NT2/D1 (cell line): ENCODE data around the gene SYNRG.

Experiments
- DNase-seq: peaks from one replicate; pipeline ENCODE4 v3.0.0-alpha.2; 2011; ENCODE audit warnings: low read depth, low spot score
- H3K27me3 ChIP-seq: 2 replicates; pipeline ENCODE4 v1.6.0; 2011; ENCODE audit warnings: mild to moderate bottlenecking; ENCODE audit not compliant: insufficient read length, insufficient read depth
- H3K36me3 ChIP-seq: 2 replicates; pipeline ENCODE4 v1.6.1; 2011; ENCODE audit warnings: mild to moderate bottlenecking, low read length, mixed read lengths; ENCODE audit not compliant: insufficient read depth, insufficient read length
- H3K4me1 ChIP-seq: 2 replicates; pipeline ENCODE4 v1.5.1; 2011; ENCODE audit not compliant: insufficient read depth, insufficient read length
- H3K4me3 ChIP-seq: 2 replicates; pipeline ENCODE4 v1.5.1; 2011; ENCODE audit warnings: low read depth; ENCODE audit not compliant: insufficient read length
- H3K9ac ChIP-seq: 2 replicates; pipeline ENCODE4 v1.6.0; 2011; ENCODE audit warnings: low read depth; ENCODE audit not compliant: insufficient read length
- H3K9me3 ChIP-seq: 2 replicates; pipeline ENCODE4 v1.5.1; 2011; ENCODE audit warnings: mild to moderate bottlenecking, low read length; ENCODE audit not compliant: insufficient read depth
- SUZ12 ChIP-seq: IDR thresholded peaks from 2 replicates; pipeline ENCODE4 v1.6.1; 2011; ENCODE audit not compliant: insufficient read length, insufficient read depth; ENCODE audit errors: extremely low read depth
- YY1 ChIP-seq: IDR thresholded peaks from 2 replicates; pipeline ENCODE4 v1.6.1; 2011; ENCODE audit not compliant: insufficient read length, insufficient read depth
- ZNF274 ChIP-seq: IDR thresholded peaks from 2 replicates; pipeline ENCODE4 v1.6.1; 2011; ENCODE audit warnings: mild to moderate bottlenecking, low read depth, low read length

SYNRG gene

DNA sequence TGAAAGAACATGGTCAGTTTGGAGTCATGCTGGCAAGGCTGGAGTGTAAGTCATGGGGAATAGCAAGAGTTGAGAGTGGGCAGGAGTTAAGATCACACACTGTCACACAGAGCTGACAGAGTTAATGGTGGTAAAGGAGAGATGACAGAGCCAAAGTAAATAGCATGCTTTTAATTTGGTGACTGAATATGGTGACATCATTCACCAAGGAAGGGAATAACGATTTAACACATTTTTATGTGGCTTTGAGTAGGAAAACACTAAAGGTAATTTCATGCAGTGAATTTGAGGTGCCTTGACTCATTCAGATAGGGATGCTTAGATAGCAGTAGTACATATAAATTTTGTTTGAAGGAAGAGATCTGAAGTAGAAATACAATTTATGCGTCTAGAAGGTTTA, 42.1 kb downstream of the SYNRG start:
- Histone ChIP-seq H3K27me3 (no peaks in the 10 kb centered on the region), H3K36me3 (peaks cover 51% of the 10 kb centered on the region)

DNA sequence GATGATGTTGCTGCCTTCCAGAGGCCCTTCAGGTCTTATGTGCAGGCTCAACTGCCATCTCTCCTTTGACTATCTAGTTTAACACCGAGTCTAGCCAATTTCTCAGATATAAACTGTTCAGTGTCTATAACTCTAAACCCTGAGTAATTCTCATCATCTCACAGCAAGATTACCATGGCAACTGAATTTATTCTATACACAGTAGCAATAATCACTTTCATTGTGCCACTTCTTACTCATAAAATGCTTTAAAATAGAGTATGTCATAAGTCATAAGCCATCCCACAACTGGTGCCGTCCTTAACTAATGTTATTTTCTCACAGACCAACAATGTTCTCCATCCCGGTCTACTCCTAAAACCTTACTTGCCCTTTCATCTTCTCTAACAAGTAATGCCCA, 45.0 kb downstream of the SYNRG start:
- TF ChIP-seq ZNF274 (no peak), YY1 (no peak), SUZ12 (no peak)
- DNase-seq, result no peak
- H3K4me1 ChIP-seq, result no peaks in the 10 kb centered on the region
- H3K9me3 ChIP-seq, result peaks cover 12% of the 10 kb centered on the region; the same call in 1 of the 2 replicates
- no peak overlapping the region for H3K4me3 ChIP-seq
- peaks cover 35% of the 10 kb centered on the region for H3K36me3 ChIP-seq
- no peaks in the 10 kb centered on the region for H3K27me3 ChIP-seq
- no peak overlapping the region for H3K9ac ChIP-seq

More for the DNA sequence above, 42.1 kb downstream of the SYNRG start:
- peaks cover 12% of the 10 kb centered on the region; the same call in 1 of the 2 replicates for H3K9me3 ChIP-seq
- no peak for DNase-seq
- no peaks in the 10 kb centered on the region for H3K4me1 ChIP-seq
- no peak overlapping the region for H3K4me3 ChIP-seq
- no peak overlapping the region for H3K9ac ChIP-seq
- no peak for TF ChIP-seq YY1

DNA sequence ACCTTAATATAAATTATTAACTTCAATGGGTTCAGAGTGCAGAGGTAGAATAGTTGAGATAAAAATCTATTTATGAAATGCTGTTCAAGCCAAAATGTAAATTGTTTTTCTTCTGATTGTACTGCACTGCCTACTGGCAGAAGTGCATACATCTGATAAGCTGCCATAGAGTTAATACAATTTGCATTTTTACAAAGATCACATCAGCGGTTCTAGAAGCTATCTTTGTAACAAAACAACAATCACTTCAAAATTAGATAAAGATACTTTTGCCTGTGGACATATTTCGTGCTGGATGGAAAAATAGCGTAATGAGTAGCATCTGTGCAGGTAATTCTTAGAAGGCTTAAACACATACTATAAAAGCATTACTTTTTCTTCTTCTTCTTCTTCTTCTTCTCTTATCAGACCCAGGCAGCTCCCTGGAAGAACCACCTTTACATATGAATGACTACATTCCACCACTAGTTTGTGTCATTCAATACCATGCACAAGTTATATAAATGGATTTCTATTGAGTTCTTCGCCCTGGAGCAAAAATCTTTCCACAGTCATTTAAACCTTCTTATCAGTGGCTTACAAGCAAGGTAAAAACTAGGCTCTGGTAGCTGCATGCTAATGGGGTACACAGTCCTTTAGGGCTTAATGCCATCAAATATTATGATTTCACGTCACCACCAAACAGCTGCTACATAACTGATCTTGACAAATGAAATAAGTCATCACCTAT, 47.0 kb downstream of the SYNRG start:
- peaks cover 12% of the 10 kb centered on the region; the same call in 1 of the 2 replicates for H3K9me3 ChIP-seq
- H3K27me3 ChIP-seq, result no peaks in the 10 kb centered on the region

DNA sequence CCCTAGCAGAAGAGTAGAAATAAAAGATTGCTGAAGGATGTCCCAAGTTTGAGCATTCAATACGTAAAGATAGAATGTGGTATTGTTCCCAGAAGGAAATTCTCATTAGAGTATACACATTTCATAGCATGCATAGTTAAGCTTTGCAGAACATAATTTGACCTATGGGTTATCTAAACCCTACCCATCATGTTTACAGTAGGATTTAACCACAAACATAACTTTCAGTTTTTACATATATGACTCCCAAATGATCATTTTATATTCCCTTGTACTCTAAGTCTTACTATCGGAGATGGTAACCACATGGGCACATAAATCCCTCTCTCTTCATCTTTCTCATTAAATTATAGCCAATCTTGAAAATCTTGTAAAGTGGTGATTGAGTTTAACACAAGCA, 50.9 kb downstream of the SYNRG start:
- DNase-seq, result no peak
- Histone ChIP-seq H3K9me3 (no peaks in the 10 kb centered on the region), H3K27me3 (no peaks in the 10 kb centered on the region), H3K36me3 (peaks cover 18% of the 10 kb centered on the region), H3K9ac (no peak overlapping the region), H3K4me1 (no peaks in the 10 kb centered on the region), H3K4me3 (no peak overlapping the region)
- TF ChIP-seq SUZ12 (no peak), ZNF274 (no peak), YY1 (no peak)

More for the DNA sequence above, 47.0 kb downstream of the SYNRG start:
- H3K36me3 ChIP-seq, result peaks cover 32% of the 10 kb centered on the region
- H3K9ac ChIP-seq, result no peak overlapping the region
- H3K4me3 ChIP-seq, result no peak overlapping the region
- H3K4me1 ChIP-seq, result no peaks in the 10 kb centered on the region
- TF ChIP-seq ZNF274 (no peak), SUZ12 (no peak), YY1 (no peak)
- DNase-seq, result peak; percentile 1

DNA sequence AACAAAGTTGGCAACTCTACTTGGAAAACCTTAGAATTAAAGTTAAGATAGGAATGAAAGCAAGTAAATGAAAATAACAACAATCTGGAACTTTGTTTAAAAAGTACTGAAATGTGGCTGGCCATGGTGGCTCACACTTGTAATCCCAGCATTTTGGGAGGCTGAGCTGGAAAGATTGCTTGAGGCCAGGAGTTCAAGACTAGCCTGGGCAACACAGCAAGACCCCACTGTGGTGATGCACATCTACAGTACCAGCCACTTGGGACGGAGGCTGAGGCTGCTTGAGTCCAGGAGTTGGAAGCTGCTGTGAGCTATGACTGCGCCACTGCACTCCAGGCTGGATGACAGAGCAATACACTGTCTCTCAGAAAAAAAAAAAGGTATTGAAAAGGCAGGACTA, 51.7 kb downstream of the SYNRG start:
- Histone ChIP-seq H3K36me3 (peaks cover 26% of the 10 kb centered on the region), H3K4me1 (no peaks in the 10 kb centered on the region), H3K4me3 (no peak overlapping the region), H3K9me3 (no peaks in the 10 kb centered on the region), H3K27me3 (no peaks in the 10 kb centered on the region), H3K9ac (no peak overlapping the region)
- TF ChIP-seq YY1, result no peak
- DNase-seq, result no peak

DNA sequence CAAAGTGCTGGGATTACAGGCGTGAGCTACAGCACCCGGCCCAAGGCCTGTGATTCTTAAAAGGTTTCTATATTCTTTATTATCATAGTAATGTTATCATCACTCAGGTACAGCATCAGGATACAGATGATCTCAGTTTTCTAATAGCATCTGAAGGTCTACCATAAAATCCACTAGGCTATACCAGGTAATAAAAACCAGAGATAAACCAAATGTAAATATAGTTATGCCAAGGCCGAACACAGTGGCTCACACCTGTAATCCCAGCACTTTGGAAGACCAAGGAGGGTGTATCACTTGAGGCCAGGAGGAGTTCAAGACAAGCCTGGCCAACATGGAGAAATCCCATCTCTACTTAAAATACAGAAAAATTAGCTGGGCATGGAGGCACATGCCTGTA, 53.8 kb downstream of the SYNRG start:
- H3K27me3 ChIP-seq, result no peaks in the 10 kb centered on the region
- no peak for DNase-seq
- H3K4me3 ChIP-seq, result no peak overlapping the region
- TF ChIP-seq YY1 (no peak), SUZ12 (no peak), ZNF274 (no peak)
- H3K36me3 ChIP-seq, result peaks cover 27% of the 10 kb centered on the region
- H3K9ac ChIP-seq, result no peak overlapping the region
- no peaks in the 10 kb centered on the region for H3K9me3 ChIP-seq
- no peaks in the 10 kb centered on the region for H3K4me1 ChIP-seq

DNA sequence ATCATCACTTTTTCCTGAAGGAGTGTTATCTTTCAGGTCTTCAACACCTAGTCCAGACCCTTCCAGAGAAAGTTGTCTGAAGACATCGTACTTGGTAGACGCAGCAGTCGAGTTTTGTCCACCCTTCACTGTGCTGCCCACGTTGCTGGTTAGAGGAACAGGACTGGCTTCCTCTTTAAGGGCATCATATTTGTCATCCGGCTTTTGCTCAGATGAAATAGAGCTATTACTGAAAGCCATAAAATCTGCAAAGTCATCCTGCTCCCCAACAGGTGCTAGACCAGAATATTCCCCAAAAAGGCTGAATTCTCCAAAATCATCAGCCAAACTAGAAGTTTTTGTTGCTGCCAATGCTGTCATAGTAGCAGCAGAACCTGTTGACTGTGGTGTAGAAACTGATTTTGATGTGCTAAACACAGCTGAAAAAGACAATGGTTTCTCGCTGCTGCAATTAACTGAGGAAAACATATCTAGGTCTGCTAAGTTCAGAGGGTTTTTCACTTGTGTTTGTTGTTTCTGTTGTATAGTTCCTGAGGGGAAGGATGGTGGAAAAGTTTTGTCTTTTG, 55.7 kb downstream of the SYNRG start:
- no peaks in the 10 kb centered on the region for H3K4me1 ChIP-seq
- H3K27me3 ChIP-seq, result no peaks in the 10 kb centered on the region
- H3K9ac ChIP-seq, result no peak overlapping the region
- no peaks in the 10 kb centered on the region for H3K9me3 ChIP-seq
- TF ChIP-seq YY1 (no peak), ZNF274 (no peak), SUZ12 (no peak)
- H3K36me3 ChIP-seq, result peaks cover 27% of the 10 kb centered on the region
- H3K4me3 ChIP-seq, result no peak overlapping the region
- no peak for DNase-seq
